Stimulated activated CD8-positive, alpha-beta memory T cell treated with anti-CD3 and anti-CD28 coated beads, Interleukin-15, amount 100 ng/mL, for 24 hours (primary cell): Measurements from ENCODE around the gene KISS1.
A peak's percentile ranks its signal among the peaks of the same experiment; 100 is the strongest.

ENCODE experiments used
- DNase-seq: peaks from one replicate; pipeline ENCODE4 v3.0.0-alpha.2; 2020; ENCODE audit warnings: low read depth

Gene KISS1

DNA sequence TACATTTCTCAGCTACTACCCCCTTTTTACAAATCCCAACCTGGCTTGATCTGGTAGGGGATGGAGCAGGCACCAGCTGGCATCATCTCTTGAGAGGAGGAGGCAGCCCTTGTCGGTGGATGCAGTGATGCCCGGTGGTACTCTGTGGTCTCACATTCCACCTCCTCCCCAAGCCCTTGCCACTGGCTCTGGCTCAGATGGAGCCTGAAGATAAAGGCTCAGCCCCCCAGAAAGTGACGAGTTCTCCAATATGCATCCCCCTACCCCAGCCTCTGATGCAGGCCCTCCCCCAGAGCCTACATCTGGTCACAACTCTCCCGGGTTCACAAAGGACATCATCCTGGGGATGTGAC lies 21.3 kb upstream of the KISS1 start:
- no peak for DNase-seq

- no peak for DNase-seq
These were observed 20.8 kb upstream of the KISS1 start for GRCh38 chr1:204216880-204217647.

- no peak for DNase-seq
These were observed 19.9 kb upstream of the KISS1 start for GRCh38 chr1:204216236-204216635.

DNA sequence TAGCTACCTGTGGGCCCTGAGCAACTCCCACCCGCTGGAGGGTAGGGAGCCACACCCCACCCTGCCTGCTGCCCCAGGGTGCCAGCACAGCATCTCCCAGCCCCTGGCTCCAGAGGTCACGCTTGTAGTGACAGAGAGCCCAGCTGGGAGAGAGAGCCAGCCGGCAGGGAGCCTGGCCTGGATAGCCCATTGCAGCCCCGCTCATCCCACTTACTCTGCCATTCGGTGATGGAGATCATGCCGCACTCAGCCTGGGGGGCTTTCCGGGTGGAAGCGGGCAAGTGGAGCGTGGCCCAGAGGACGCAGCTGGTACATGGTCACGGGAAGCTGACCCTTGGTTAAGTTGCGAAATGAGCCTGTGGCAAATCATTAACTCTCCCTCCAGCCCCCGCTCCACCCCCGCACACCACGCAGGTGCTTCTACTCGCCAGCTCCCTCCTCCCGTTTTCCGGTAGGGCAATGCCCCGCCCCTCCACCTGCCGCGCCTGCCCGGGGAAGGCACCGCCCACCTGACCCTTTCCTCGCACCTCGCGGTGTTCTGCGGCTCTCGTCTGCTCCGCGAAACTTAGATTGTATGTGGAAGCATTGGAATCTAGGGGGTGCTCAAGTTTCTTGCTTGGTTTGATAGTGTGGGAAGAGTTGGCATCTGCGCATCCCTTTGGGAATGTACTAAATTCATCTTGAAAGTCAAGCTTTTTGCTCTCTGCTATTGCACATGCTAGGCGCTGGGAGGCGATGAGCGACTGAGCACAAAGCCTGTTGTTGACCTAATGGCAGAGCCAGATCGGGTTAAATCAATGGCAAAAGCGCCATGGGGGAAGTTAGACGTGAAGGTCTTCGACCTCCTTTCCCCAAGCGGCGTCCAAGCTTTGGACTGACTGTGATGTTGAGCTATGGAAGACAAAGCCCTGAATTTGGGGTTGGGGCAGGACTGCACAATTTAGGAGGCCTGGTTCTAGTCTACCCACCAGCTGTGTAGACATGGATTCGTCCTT lies 17.7 kb upstream of the KISS1 start, which contains the start of gene GOLT1A:
TSS of gene GOLT1A (minus strand) at position 321 of the 995 bp plus-strand sequence. CDS start at position 239, 82 bp downstream.
- no peak for DNase-seq

DNA sequence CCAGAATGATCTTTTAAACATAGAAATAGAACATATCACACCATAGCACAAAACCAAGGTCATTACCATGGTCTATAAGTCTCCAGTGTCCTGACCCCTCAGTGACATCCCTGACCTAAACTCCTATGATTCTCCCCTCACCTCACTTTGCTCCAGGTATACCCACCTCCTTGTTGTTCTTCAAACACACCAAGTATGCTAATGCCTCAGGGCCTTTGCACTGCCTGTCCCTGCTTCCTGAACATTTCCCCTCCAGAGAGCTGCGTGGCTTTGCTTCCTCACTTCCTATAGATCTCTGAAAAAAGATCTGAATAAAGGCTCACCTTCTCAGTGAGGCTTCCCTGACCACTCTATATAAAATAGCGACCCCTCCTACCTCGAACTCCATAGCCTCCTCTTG lies 16.4 kb upstream of the KISS1 start:
- no peak for DNase-seq

DNA sequence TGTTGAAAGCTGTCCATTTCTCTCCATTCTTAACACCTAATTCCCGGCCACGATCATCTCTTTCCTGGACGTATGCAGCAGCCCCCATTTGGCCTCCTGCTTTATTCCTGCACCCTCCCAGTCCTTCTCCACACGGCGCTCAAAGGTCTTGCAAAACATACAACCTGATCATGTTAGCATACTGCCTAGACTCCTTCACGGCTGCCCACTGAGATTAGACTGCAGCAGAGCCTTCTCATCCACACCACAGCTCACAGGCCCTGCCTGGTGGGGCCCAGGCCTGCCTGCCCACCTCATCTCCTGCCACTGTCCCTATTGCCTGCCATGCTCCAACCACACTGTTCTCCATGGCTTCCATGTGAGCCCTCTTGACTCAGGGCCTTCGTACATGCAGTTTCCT lies 14.8 kb upstream of the KISS1 start:
- DNase-seq = no peak

DNA sequence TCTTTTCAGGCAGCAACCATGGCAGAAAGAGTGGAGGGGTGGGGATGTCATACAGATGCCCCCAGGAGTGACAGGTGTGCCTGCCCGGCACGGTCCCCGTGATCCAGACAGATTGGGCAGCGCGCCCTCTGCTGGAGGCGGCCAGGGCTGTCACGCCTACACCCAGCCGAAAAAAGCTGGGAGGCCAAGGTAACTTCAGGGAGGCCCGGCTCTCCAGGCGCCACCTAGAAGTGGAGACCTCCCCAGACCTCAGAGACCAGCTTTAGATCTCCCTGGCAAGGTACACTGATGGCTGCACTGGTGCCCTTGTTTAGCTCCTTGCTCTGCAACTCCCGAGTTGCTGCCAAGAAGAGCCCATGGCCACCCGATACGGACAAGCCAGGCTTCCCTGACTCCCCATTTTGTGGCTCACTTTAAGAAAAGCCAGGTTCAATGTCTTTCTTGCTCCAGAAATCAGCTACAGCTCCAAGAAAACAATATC lies 10.9 kb upstream of the KISS1 start:
- peak; percentile 65 for DNase-seq

GRCh38 chr1:204206121-204206520 lies 9.8 kb upstream of the KISS1 start:
- no peak for DNase-seq

GRCh38 chr1:204205486-204205885 lies 9.2 kb upstream of the KISS1 start:
- no peak for DNase-seq

DNA sequence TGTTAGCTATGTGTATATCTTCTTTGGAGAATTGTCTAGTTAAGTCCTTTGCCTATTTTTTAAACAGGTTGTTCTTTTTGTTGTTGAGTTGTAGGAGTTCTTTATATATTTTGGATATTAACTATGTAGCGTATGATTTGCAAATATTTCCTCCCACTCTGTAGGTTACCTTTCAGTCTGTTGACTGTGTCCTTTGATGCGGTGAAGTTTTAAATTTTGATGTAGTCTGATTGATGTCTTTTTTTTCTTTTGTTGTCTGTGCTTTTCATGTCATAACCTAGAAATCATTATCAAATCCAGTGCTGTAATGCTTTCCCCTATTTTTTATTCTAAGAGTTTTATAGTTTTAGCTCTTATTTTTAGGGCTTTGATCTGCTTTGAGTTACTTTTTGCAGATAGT lies 8.7 kb upstream of the KISS1 start:
- no peak for DNase-seq

DNA sequence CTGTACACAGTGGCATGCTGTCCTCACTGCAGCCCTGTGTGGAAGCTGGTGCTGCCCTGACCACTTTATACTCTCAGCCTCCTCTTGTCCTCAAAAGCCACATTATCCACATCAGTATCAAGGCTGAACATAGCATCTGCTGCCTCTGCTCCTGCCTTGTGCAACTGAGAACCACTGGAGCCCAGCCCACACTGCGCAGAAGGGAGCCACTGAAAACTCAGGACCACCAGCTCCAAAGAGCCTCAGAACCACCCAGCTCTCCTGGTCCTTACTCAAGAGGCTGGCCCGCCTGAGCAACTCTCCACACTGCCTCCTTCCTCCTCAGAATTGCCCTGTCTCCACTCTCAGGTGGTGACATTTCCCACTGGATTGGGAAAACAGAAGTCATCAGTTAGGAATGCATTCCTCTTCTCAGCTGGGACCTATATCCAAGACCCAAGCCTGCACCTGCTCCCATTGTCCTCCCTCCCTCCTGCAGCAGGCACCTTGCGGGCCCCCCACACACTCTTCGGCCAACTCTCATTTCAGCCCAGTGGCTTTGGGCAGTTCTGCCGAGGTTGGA lies 7.0 kb upstream of the KISS1 start:
- no peak for DNase-seq

GRCh38 chr1:204202481-204202880 lies 6.2 kb upstream of the KISS1 start:
- DNase-seq = no peak

GRCh38 chr1:204201348-204202040 lies 5.2 kb upstream of the KISS1 start:
- DNase-seq = no peak

GRCh38 chr1:204199579-204199978 lies 3.3 kb upstream of the KISS1 start:
- no peak for DNase-seq

GRCh38 chr1:204198348-204199340 lies 2.4 kb upstream of the KISS1 start:
- DNase-seq = no peak

DNA sequence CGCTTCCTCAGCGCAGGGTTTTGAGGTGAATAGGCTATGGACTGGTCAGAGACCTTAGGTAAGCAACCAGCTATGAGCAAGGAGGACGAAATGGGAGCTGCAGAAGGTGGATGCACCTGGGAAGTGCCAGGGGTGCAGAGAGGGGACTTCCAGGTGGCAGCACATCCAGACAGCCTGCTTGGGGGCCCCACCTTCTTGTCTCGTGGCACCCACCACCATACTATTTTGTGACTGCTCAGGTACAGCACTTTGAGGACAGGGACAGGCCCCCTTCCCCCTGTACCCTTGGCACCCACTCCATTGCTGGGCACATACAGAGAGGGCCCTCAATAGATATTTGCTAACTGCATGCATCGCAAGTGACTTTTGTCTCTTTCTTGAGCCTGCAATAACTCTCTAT lies 777 bp upstream of the KISS1 start:
- DNase-seq = no peak

- no peak for DNase-seq
These were observed 1.5 kb downstream of the KISS1 start for GRCh38 chr1:204194771-204195170.

- no peak for DNase-seq
These were observed 2.2 kb downstream of the KISS1 start for GRCh38 chr1:204194080-204194479.

- DNase-seq = no peak
These were observed 3.5 kb downstream of the KISS1 start for GRCh38 chr1:204192589-204193352.

- no peak for DNase-seq
These were observed 4.2 kb downstream of the KISS1 start for GRCh38 chr1:204192046-204192445.
